ENCODE results near the gene CTXND1.

DNA sequence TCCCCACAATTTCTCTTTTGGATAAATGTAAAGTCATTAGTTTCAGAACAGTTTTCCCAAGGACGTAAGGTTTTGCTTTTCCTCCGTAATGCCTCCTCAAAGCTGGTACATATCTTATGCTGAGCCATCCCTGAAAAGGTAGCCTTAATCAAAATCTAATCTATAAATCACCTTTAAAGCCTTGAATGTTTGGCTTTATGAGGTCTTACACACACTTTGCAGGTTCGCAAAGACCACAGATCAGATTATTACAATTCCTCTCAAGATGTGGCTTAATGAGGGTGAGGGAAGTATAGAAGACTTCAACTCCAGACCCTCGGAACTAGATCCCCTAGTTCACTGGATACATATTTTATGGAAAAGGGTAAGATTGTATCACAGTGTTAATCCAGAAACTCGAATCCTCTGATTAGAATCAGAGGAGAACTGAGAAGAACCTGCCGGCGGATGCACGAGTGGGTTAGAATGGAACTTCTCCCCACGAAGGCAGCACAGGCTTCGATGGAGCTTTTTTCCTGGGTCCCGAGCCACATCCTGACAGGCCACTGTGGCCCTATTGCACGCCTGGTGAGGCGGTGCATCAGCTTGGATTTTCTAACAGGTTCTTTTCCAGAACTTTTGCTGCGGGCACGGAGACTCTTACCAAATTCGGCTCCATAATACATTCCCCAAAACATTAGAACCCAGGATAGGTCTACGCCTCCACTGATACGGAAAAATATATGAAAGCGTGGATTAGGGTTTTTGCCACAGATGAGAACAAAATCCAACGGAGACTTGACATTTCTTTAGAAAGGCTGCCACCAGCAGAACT lies 1.2 kb downstream of the CTXND1 start:
- no peak for TF ChIP-seq EP300 (IDR thresholded peaks at IDR 0.05)
- TF ChIP-seq, protein P1, sequence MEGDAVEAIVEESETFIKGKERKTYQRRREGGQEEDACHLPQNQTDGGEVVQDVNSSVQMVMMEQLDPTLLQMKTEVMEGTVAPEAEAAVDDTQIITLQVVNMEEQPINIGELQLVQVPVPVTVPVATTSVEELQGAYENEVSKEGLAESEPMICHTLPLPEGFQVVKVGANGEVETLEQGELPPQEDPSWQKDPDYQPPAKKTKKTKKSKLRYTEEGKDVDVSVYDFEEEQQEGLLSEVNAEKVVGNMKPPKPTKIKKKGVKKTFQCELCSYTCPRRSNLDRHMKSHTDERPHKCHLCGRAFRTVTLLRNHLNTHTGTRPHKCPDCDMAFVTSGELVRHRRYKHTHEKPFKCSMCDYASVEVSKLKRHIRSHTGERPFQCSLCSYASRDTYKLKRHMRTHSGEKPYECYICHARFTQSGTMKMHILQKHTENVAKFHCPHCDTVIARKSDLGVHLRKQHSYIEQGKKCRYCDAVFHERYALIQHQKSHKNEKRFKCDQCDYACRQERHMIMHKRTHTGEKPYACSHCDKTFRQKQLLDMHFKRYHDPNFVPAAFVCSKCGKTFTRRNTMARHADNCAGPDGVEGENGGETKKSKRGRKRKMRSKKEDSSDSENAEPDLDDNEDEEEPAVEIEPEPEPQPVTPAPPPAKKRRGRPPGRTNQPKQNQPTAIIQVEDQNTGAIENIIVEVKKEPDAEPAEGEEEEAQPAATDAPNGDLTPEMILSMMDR (IDR thresholded peaks at IDR 0.05), result no peak
- TF ChIP-seq POLR2A (IDR thresholded peaks at IDR 0.05), result no peak
